ENCODE results near the gene CD274. TPM values are rescaled to one million over a fixed set of nuclear protein-coding genes. Genes with fewer than 3 reads are reported as not detected.

The CD274 gene
- polyA plus RNA-seq, 1 donor from 2014 or later = 0.16 TPM

- Histone ChIP-seq H3K4me2 (ENCODE audit: low read length) (no peak overlapping the region), H3F3A (ENCODE audit: insufficient read depth, low read length, poor library complexity, severe bottlenecking) (no peaks in the 10 kb centered on the region), H3K27me3 (ENCODE audit: insufficient read depth, low read depth, low read length) (no peaks in the 10 kb centered on the region), H3K9me2 (ENCODE audit: insufficient read depth, low read length) (no peaks in the 10 kb centered on the region), H3K9ac (ENCODE audit: low read length) (no peak overlapping the region), H3K36me3 (ENCODE audit: insufficient read depth, low read length) (no peaks in the 10 kb centered on the region), H3K9me3 (ENCODE audit: low read length) (no peaks in the 10 kb centered on the region), H3K27ac (ENCODE audit: low read length) (no peak overlapping the region), H3K79me2 (replicated peaks; ENCODE audit: insufficient read depth, low read length) (no peaks in the 10 kb centered on the region), H2AFZ (ENCODE audit: low read depth, low read length) (no peak overlapping the region), H3K4me3 (ENCODE audit: low read length) (no peak overlapping the region), H4K20me1 (ENCODE audit: insufficient read depth) (no peaks in the 10 kb centered on the region)
- TF ChIP-seq TAF1 (IDR thresholded peaks at IDR 0.05; ENCODE audit: low read depth) (no peak), EP300 (conservative IDR thresholded peaks at IDR 0.05; ENCODE audit: poor library complexity, severe bottlenecking) (no peak), SMC3 (conservative IDR thresholded peaks at IDR 0.05; ENCODE audit: poor library complexity) (no peak), POLR2AphosphoS5 (IDR thresholded peaks at IDR 0.05) (no peak), EZH2 (IDR thresholded peaks at IDR 0.05; ENCODE audit: borderline replicate concordance, insufficient read depth, low read length, poor library complexity, severe bottlenecking) (no peak), CTCF (IDR thresholded peaks at IDR 0.05; ENCODE audit: poor library complexity, severe bottlenecking) (no peak), REST (IDR thresholded peaks at IDR 0.05; ENCODE audit: borderline replicate concordance) (no peak), MXI1 (conservative IDR thresholded peaks at IDR 0.05; ENCODE audit: poor library complexity, severe bottlenecking) (no peak), RAD21 (conservative IDR thresholded peaks at IDR 0.05) (no peak)
Measured at GRCh38 chr9:5419987-5420386, 30.4 kb upstream of the CD274 start.

GRCh38 chr9:5421163-5421562 lies 29.2 kb upstream of the CD274 start:
- H3K79me2 ChIP-seq (replicated peaks; ENCODE audit: insufficient read depth, low read length) = no peaks in the 10 kb centered on the region

More at GRCh38 chr9:5421163-5421562, 29.2 kb upstream of the CD274 start:
- Histone ChIP-seq H3K4me3 (ENCODE audit: low read length) (no peak overlapping the region), H3K9me3 (ENCODE audit: low read length) (no peaks in the 10 kb centered on the region), H2AFZ (ENCODE audit: low read depth, low read length) (no peak overlapping the region), H3K36me3 (ENCODE audit: insufficient read depth, low read length) (no peaks in the 10 kb centered on the region), H3K9ac (ENCODE audit: low read length) (no peak overlapping the region), H3K4me2 (ENCODE audit: low read length) (no peak overlapping the region), H3K27me3 (ENCODE audit: insufficient read depth, low read depth, low read length) (no peaks in the 10 kb centered on the region), H3F3A (ENCODE audit: insufficient read depth, low read length, poor library complexity, severe bottlenecking) (no peaks in the 10 kb centered on the region), H3K9me2 (ENCODE audit: insufficient read depth, low read length) (no peaks in the 10 kb centered on the region), H3K27ac (ENCODE audit: low read length) (no peak overlapping the region), H4K20me1 (ENCODE audit: insufficient read depth) (no peaks in the 10 kb centered on the region)
- TF ChIP-seq CTCF (IDR thresholded peaks at IDR 0.05; ENCODE audit: poor library complexity, severe bottlenecking) = no peak
- TF ChIP-seq POLR2AphosphoS5 (IDR thresholded peaks at IDR 0.05) = no peak
- no peak for TF ChIP-seq EZH2 (IDR thresholded peaks at IDR 0.05; ENCODE audit: borderline replicate concordance, insufficient read depth, low read length, poor library complexity, severe bottlenecking)
- no peak for TF ChIP-seq EP300 (conservative IDR thresholded peaks at IDR 0.05; ENCODE audit: poor library complexity, severe bottlenecking)
- TF ChIP-seq RAD21 (conservative IDR thresholded peaks at IDR 0.05) = no peak
- TF ChIP-seq MXI1 (conservative IDR thresholded peaks at IDR 0.05; ENCODE audit: poor library complexity, severe bottlenecking) = no peak
- no peak for TF ChIP-seq SMC3 (conservative IDR thresholded peaks at IDR 0.05; ENCODE audit: poor library complexity)

All from neural cell (in vitro differentiated cells).